H1 (cell line): Measurements from ENCODE around the gene TSHZ2. TPM values are rescaled to one million over a fixed set of nuclear protein-coding genes. Genes with fewer than 3 reads are reported as not detected.
A peak's percentile ranks its signal among the peaks of the same experiment; 100 is the strongest.

Experiments
- CTCF ChIA-PET: fragments of 300-600 bp; sonication (Branson Sonifier 250); formaldehyde crosslinking; loops from one replicate; lab custom pipeline; 2021; ENCODE audit not compliant: partially characterized antibody; lab: Charles Lee
- POLR2A ChIA-PET: fragments of 300-600 bp; sonication (Branson Sonifier 250); formaldehyde crosslinking; loops from one replicate; lab custom pipeline; 2021; ENCODE audit warnings: inconsistent platforms; ENCODE audit not compliant: partially characterized antibody; lab: Charles Lee
- DNase-seq, 2 experiments: peaks; one replicate each; pipeline versions ENCODE4 v3.0.0 to v3.0.0-alpha.2; 2010 to 2022; ENCODE audit warnings: low spot score in 2 of 2, low read depth in 1 of 2, mixed read lengths in 1 of 2
- FAIRE-seq: peaks from 2 replicates; lab custom pipeline; 2011; peaks lifted over from hg19 to GRCh38; lab: Jason Lieb, UNC
- H2AFZ ChIP-seq: 2 replicates; pipeline ENCODE4 v1.8.1; 2012; ENCODE audit warnings: low read length, inconsistent platforms
- H2AK5ac ChIP-seq: 2 replicates; pipeline ENCODE4 v1.6.1; 2013; ENCODE audit warnings: low read depth, low read length
- H2BK120ac ChIP-seq: replicated peaks from 2 replicates; pipeline ENCODE3; 2013; ENCODE audit warnings: low read depth, low read length, inconsistent platforms
- H2BK12ac ChIP-seq: 2 replicates; pipeline ENCODE4 v1.6.1; 2013; ENCODE audit warnings: low read depth, low read length
- H2BK15ac ChIP-seq: 2 replicates; pipeline ENCODE4 v1.6.1; 2013; ENCODE audit warnings: low read length
- H2BK20ac ChIP-seq: 2 replicates; pipeline ENCODE4 v1.6.1; 2013; ENCODE audit warnings: low read length
- H2BK5ac ChIP-seq: 2 replicates; pipeline ENCODE4 v1.6.1; 2013; ENCODE audit warnings: low read depth, low read length
- H3K14ac ChIP-seq: 2 replicates; pipeline ENCODE4 v1.6.1; 2013; ENCODE audit warnings: inconsistent platforms; ENCODE audit not compliant: insufficient read length
- H3K18ac ChIP-seq: 2 replicates; pipeline ENCODE4 v1.6.1; 2013; ENCODE audit warnings: low read length; ENCODE audit errors: extremely low read depth
- H3K23ac ChIP-seq: 2 replicates; pipeline ENCODE4 v1.6.1; 2013; ENCODE audit warnings: inconsistent platforms; ENCODE audit not compliant: insufficient read length
- H3K23me2 ChIP-seq: 2 replicates; pipeline ENCODE4 v1.6.1; 2013; ENCODE audit warnings: low read depth, low read length
- H3K27ac ChIP-seq: 2 replicates; pipeline ENCODE4 v1.6.1; 2011; ENCODE audit warnings: low read depth, low read length, inconsistent platforms
- H3K27me3 ChIP-seq, 4 experiments: replicated peaks in 1 of 4; 1 replicate in 1 of 4; 2 replicates in 3 of 4; pipeline versions ENCODE4 v1.6.1 to v1.8.1; 2011 to 2013; ENCODE audit warnings: low read length in 3 of 4, mild to moderate bottlenecking in 3 of 4, inconsistent platforms in 2 of 4, mixed read lengths in 2 of 4, moderate library complexity in 1 of 4; ENCODE audit not compliant: control insufficient read depth in 3 of 4, insufficient read depth in 3 of 4; ENCODE audit errors: extremely low read depth in 1 of 4
- H3K36me3 ChIP-seq, 4 experiments: 2 replicates each; pipeline versions ENCODE4 v1.6.1 to v1.8.1; 2011 to 2013; ENCODE audit warnings: mild to moderate bottlenecking in 4 of 4, low read length in 3 of 4, moderate library complexity in 2 of 4, control low read depth in 1 of 4, inconsistent platforms in 1 of 4; ENCODE audit not compliant: insufficient read depth in 4 of 4, control insufficient read depth in 2 of 4
- H3K4ac ChIP-seq: replicated peaks from 2 replicates; pipeline ENCODE3; 2013; ENCODE audit warnings: low read length, low read depth, mixed read lengths, inconsistent platforms; ENCODE audit not compliant: insufficient read length
- H3K4me1 ChIP-seq, 4 experiments: replicated peaks in 1 of 4; 1 replicate in 1 of 4; 2 replicates in 3 of 4; pipeline versions ENCODE4 v1.6.1 to v1.8.1; 2011 to 2013; ENCODE audit warnings: low read length in 3 of 4, inconsistent platforms in 2 of 4, mixed read lengths in 1 of 4; ENCODE audit not compliant: insufficient read depth in 4 of 4, control insufficient read depth in 3 of 4
- H3K4me2 ChIP-seq, 2 experiments: 2 replicates each; pipeline versions ENCODE4 v1.6.1 to v1.8.1; 2011 to 2013; ENCODE audit warnings: low read depth in 2 of 2, low read length in 2 of 2, control low read depth in 1 of 2, inconsistent platforms in 1 of 2, mild to moderate bottlenecking in 1 of 2; ENCODE audit not compliant: insufficient read depth in 1 of 2
- H3K4me3 ChIP-seq, 4 experiments: fragments of 200-600, 300-600 bp in 1 of 4; sonication (generic), shearing (Covaris generic), sonication (Bioruptor Twin) in 1 of 4; 2 replicates each; pipeline versions ENCODE4 v1.5.1 to v1.8.1; 2011 to 2016; ENCODE audit warnings: low read length in 4 of 4, low read depth in 3 of 4, control low read depth in 2 of 4, inconsistent platforms in 2 of 4, mild to moderate bottlenecking in 2 of 4, mixed read lengths in 1 of 4, moderate library complexity in 1 of 4; ENCODE audit not compliant: insufficient read depth in 2 of 4; ENCODE audit errors: extremely low read depth in 1 of 4
- H3K56ac ChIP-seq: replicated peaks from 2 replicates; pipeline ENCODE3; 2013; ENCODE audit warnings: low read depth, mild to moderate bottlenecking, mixed read lengths, low read length, inconsistent platforms; ENCODE audit not compliant: insufficient read length
- H3K79me1 ChIP-seq: 2 replicates; pipeline ENCODE4 v1.6.1; 2013; ENCODE audit warnings: low read depth, low read length, control low read depth
- H3K79me2 ChIP-seq, 2 experiments: 2 replicates each; pipeline versions ENCODE4 v1.6.1 to v1.8.1; 2012 to 2013; ENCODE audit warnings: low read length in 2 of 2, mild to moderate bottlenecking in 2 of 2, inconsistent platforms in 1 of 2; ENCODE audit not compliant: insufficient read depth in 2 of 2, control insufficient read depth in 1 of 2
- H3K9ac ChIP-seq, 4 experiments: replicated peaks in 1 of 4; 1 replicate in 1 of 4; 2 replicates in 3 of 4; pipeline versions ENCODE4 v1.6.1 to v1.8.1; 2011 to 2013; ENCODE audit warnings: low read depth in 3 of 4, low read length in 3 of 4, control low read depth in 2 of 4, mild to moderate bottlenecking in 2 of 4, moderate library complexity in 2 of 4, inconsistent platforms in 1 of 4; ENCODE audit errors: extremely low read depth in 1 of 4
- H3K9me3 ChIP-seq, 2 experiments: 2 replicates each; pipeline versions ENCODE4 v1.6.1 to v1.8.1; 2012 to 2013; ENCODE audit warnings: mild to moderate bottlenecking in 2 of 2, moderate library complexity in 2 of 2, control low read depth in 1 of 2, inconsistent platforms in 1 of 2, low read depth in 1 of 2, low read length in 1 of 2, mixed read lengths in 1 of 2; ENCODE audit not compliant: insufficient read depth in 2 of 2
- H4K20me1 ChIP-seq, 2 experiments: replicated peaks in 1 of 2; 2 replicates each; pipeline versions ENCODE3 to v1.8.1; 2011 to 2013; ENCODE audit warnings: inconsistent platforms in 2 of 2, low read length in 2 of 2, mild to moderate bottlenecking in 1 of 2; ENCODE audit not compliant: insufficient read depth in 2 of 2, control insufficient read depth in 1 of 2
- H4K5ac ChIP-seq: 2 replicates; pipeline ENCODE4 v1.6.1; 2013; ENCODE audit warnings: low read length, low read depth, mixed read lengths, inconsistent platforms; ENCODE audit not compliant: insufficient read length
- H4K8ac ChIP-seq: 2 replicates; pipeline ENCODE4 v1.8.0; 2013; ENCODE audit warnings: mild to moderate bottlenecking, moderate library complexity, low read length, inconsistent platforms; ENCODE audit not compliant: insufficient read depth; ENCODE audit errors: extremely low read depth
- H4K91ac ChIP-seq: replicated peaks from 2 replicates; pipeline ENCODE3; 2013; ENCODE audit warnings: low read length, mixed read lengths, inconsistent platforms; ENCODE audit not compliant: insufficient read length
- CBX5 ChIP-seq: fragments of 300-800, 300-1000 bp; sonication (generic); IDR thresholded peaks from 2 replicates; pipeline ENCODE4 v1.7.1; 2016; ENCODE audit warnings: antibody characterized with exemption, low read length, low read depth
- CBX8 ChIP-seq: fragments of 300-800, 300-1000 bp; sonication (generic); IDR thresholded peaks from 2 replicates; pipeline ENCODE4 v1.7.1; 2016; ENCODE audit warnings: low read depth, low read length, borderline replicate concordance
- CHD1 ChIP-seq: IDR thresholded peaks from 2 replicates; pipeline ENCODE4 v1.6.1; 2012; ENCODE audit warnings: low read depth, low read length, improper control_type of control experiment
- JUND ChIP-seq: IDR thresholded peaks from 2 replicates; pipeline ENCODE4 v1.6.1; 2011; ENCODE audit warnings: mild to moderate bottlenecking, improper control_type of control experiment, low read length
- MAFK ChIP-seq: IDR thresholded peaks from 2 replicates; pipeline ENCODE4 v1.6.1; 2012; ENCODE audit warnings: low read depth, mild to moderate bottlenecking, improper control_type of control experiment, low read length
- NANOG ChIP-seq: IDR thresholded peaks from 2 replicates; pipeline ENCODE4 v1.6.1; 2011; ENCODE audit warnings: low read length, low read depth, mild to moderate bottlenecking, inconsistent platforms; ENCODE audit not compliant: insufficient read depth, poor library complexity, severe bottlenecking
- POLR2AphosphoS5 ChIP-seq: IDR thresholded peaks from 2 replicates; pipeline ENCODE4 v1.6.1; 2011; ENCODE audit warnings: low read depth, low read length
- RBBP5 ChIP-seq: IDR thresholded peaks from 2 replicates; pipeline ENCODE4 v1.7.1; 2012; ENCODE audit warnings: low read depth, mild to moderate bottlenecking, inconsistent platforms, low read length, moderate library complexity, borderline replicate concordance
- SP1 ChIP-seq: IDR thresholded peaks from 2 replicates; pipeline ENCODE4 v1.6.1; 2011; ENCODE audit warnings: low read depth, low read length
- SRF ChIP-seq: IDR thresholded peaks from 2 replicates; pipeline ENCODE4 v1.6.1; 2011; ENCODE audit warnings: mild to moderate bottlenecking, low read depth, low read length, moderate library complexity
- TAF1 ChIP-seq: IDR thresholded peaks from 2 replicates; pipeline ENCODE4 v1.6.1; 2011; ENCODE audit warnings: mild to moderate bottlenecking, low read depth, low read length
- TBP ChIP-seq: IDR thresholded peaks from 2 replicates; pipeline ENCODE4 v1.6.1; 2011; ENCODE audit warnings: low read depth, low read length, improper control_type of control experiment
- TCF12 ChIP-seq: IDR thresholded peaks from 2 replicates; pipeline ENCODE4 v1.6.1; 2011; ENCODE audit warnings: low read depth, mild to moderate bottlenecking, low read length
- WGBS, 2 experiments: shearing (Covaris generic) in 1 of 2; methylation state at CpG; one replicate each; pipeline versions ENCODE4 v1.1.6 to v1.1.7; 2013 to 2015; ENCODE audit warnings: low lambda C conversion rate in 2 of 2, mixed read lengths in 2 of 2, inconsistent platforms in 1 of 2, low coverage in 1 of 2, missing lambda C conversion rate in 1 of 2; ENCODE audit not compliant: insufficient replicate concordance in 2 of 2, insufficient coverage in 1 of 2, insufficient read length in 1 of 2; ENCODE audit errors: extremely low coverage in 1 of 2, missing lambda C conversion rate in 1 of 2; 5-methylcytosine and 5-hydroxymethylcytosine counted together
- polyA plus RNA-seq, 7 experiments: library from polyadenylated mRNA; depleted of rRNA in 3 of 7; stranded (reverse) in 5 of 7; unstranded in 2 of 7; fragments of >200 nt in 5 of 7; fragments of 200-250 nt in 2 of 7; gene quantifications; 1 replicate in 5 of 7; 2 replicates in 1 of 7; 4 replicates in 1 of 7; pipeline versions ENCODE4 v1.2.1 to v1.2.3, GENCODE V29; 2011 to 2013; ENCODE audit warnings: missing spikeins in 2 of 7, mixed read lengths in 2 of 7
- total RNA-seq: library from RNA; stranded (reverse); fragmentation: NEBNext Ultra II Directional; extraction: Animal tissue kit (Norgen Biotek cat#: 25700); gene quantifications from 2 replicates; pipeline ENCODE4 v1.2.1, GENCODE V29; 2021
- TF ChIP-seq, protein P1 (sequence below): IDR thresholded peaks from 2 replicates; pipeline ENCODE4 v1.6.1; 2012; ENCODE audit warnings: low read length, inconsistent platforms

The TSHZ2 gene
- total and polyA plus RNA-seq, 2 of the 8 experiments (the other 6 are each of a cell fraction or from before 2014, with no cell fraction given), result 0.14 to 0.30 TPM

DNA sequence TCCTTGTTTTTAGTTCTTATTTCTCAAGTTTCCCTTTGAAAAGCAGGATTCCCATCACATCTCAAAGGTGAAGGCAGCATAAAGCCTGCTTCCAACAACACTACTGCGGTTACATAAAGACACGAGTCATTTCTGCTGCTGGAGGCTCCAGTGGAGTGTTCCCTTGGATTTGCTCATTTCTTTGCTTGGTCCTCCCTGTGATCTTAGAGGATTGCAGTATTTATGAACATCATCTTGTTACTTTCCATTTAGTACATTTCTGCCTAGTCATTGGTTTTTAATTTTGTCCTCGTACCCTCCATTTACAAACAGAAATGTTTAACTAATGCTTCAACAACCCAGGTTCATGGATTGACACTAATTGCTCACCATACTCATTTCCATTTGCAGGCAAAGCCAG is 322.6 kb downstream of the TSHZ2 start:
- no peak overlapping the region for H3K23ac ChIP-seq
- H2BK120ac ChIP-seq, result no peak overlapping the region
- no peaks in the 10 kb centered on the region for H3K36me3 ChIP-seq
- H4K5ac ChIP-seq, result no peak overlapping the region
- no peak overlapping the region for H3K18ac ChIP-seq
- H3K9ac ChIP-seq, result no peak overlapping the region
- H2AFZ ChIP-seq, result peak overlapping the region; percentile 42; the same call in 1 of the 2 replicates
- H2AK5ac ChIP-seq, result no peak overlapping the region
- no peaks in the 10 kb centered on the region for H3K4me1 ChIP-seq
- ChIA-PET CTCF (interaction anchor here (0.6 to 1.5 kb wide), 4 partner anchors 10 to 848 kb away, joined by 3 to 4 read pairs (median 3); no protein-coding TSS in a partner anchor), POLR2A (no interaction called here)
- H4K91ac ChIP-seq, result no peak overlapping the region
- no peaks in the 10 kb centered on the region for H3K27me3 ChIP-seq
- H2BK20ac ChIP-seq, result no peak overlapping the region
- H3K4me3 ChIP-seq, result no peak overlapping the region
- H3K56ac ChIP-seq, result no peak overlapping the region
- no peak overlapping the region for H3K4ac ChIP-seq
- no peaks in the 10 kb centered on the region for H3K79me1 ChIP-seq
- no peaks in the 10 kb centered on the region for H4K20me1 ChIP-seq
- H3K9me3 ChIP-seq, result no peaks in the 10 kb centered on the region
- H2BK12ac ChIP-seq, result no peak overlapping the region
- no peak overlapping the region for H3K4me2 ChIP-seq
- H3K14ac ChIP-seq, result no peak overlapping the region
- H3K27ac ChIP-seq, result no peak overlapping the region
- H2BK5ac ChIP-seq, result no peak overlapping the region
- no peak for DNase-seq
- H3K23me2 ChIP-seq, result no peaks in the 10 kb centered on the region
- H2BK15ac ChIP-seq, result no peak overlapping the region
- 87% methylated on average over 3 of the region's 3 CpGs; no CpG with 5 or more reads in 1 of the 2 experiments for WGBS, 2 experiments
- H3K79me2 ChIP-seq, result no peaks in the 10 kb centered on the region
- H4K8ac ChIP-seq, result no peak overlapping the region
- no peak for FAIRE-seq
- no peak for TF ChIP-seq TBP
- no peak for TF ChIP-seq CBX5
- TF ChIP-seq JUND, result no peak
- TF ChIP-seq RBBP5, result no peak
- TF ChIP-seq TAF1, result no peak
- no peak for TF ChIP-seq POLR2AphosphoS5
- no peak for TF ChIP-seq CHD1
- TF ChIP-seq TCF12, result no peak
- no peak for TF ChIP-seq NANOG
- TF ChIP-seq MAFK, result no peak
- no peak for TF ChIP-seq CBX8
- no peak for TF ChIP-seq SP1
- TF ChIP-seq SRF, result no peak
- TF ChIP-seq, protein P1, sequence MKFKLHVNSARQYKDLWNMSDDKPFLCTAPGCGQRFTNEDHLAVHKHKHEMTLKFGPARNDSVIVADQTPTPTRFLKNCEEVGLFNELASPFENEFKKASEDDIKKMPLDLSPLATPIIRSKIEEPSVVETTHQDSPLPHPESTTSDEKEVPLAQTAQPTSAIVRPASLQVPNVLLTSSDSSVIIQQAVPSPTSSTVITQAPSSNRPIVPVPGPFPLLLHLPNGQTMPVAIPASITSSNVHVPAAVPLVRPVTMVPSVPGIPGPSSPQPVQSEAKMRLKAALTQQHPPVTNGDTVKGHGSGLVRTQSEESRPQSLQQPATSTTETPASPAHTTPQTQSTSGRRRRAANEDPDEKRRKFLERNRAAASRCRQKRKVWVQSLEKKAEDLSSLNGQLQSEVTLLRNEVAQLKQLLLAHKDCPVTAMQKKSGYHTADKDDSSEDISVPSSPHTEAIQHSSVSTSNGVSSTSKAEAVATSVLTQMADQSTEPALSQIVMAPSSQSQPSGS, result no peak
